Effector memory CD8-positive, alpha-beta T cell (primary cell): Measurements from ENCODE around the gene PKIG.

Source experiments
- ATAC-seq: fragments of 150-1000 bp; cut with Tn5 transposase; replicated peaks from 2 replicates; pipeline ENCODE4 v1.10.0; 2021; ENCODE audit warnings: mild to moderate bottlenecking, moderate library complexity
- DNase-seq, 3 experiments: peaks; one replicate each; pipeline ENCODE4 v3.0.0; 2021
- H3K27ac Mint-ChIP-seq, 2 donors: one replicate each; pipeline ENCODE4 v1.8.0; 2022; ENCODE audit warnings: mild to moderate bottlenecking in 2 of 2, mixed read lengths in 2 of 2, moderate library complexity in 2 of 2
- H3K27me3 Mint-ChIP-seq, 2 donors: one replicate each; pipeline ENCODE4 v1.8.0; 2022; ENCODE audit warnings: mixed read lengths in 2 of 2
- H3K36me3 Mint-ChIP-seq: one replicate; pipeline ENCODE4 v1.8.0; 2022; ENCODE audit warnings: mild to moderate bottlenecking, moderate library complexity, mixed read lengths; ENCODE audit not compliant: insufficient read depth
- H3K4me1 Mint-ChIP-seq, 2 donors: one replicate each; pipeline ENCODE4 v1.8.0; 2022; ENCODE audit warnings: low read depth in 2 of 2, mixed read lengths in 2 of 2
- H3K4me3 Mint-ChIP-seq, 2 donors: one replicate each; pipeline ENCODE4 v1.8.0; 2022; ENCODE audit warnings: mild to moderate bottlenecking in 2 of 2, mixed read lengths in 2 of 2, moderate library complexity in 2 of 2
- H3K9me3 Mint-ChIP-seq, 2 donors: one replicate each; pipeline ENCODE4 v1.8.0; 2022; ENCODE audit warnings: mixed read lengths in 2 of 2

PKIG gene

DNA sequence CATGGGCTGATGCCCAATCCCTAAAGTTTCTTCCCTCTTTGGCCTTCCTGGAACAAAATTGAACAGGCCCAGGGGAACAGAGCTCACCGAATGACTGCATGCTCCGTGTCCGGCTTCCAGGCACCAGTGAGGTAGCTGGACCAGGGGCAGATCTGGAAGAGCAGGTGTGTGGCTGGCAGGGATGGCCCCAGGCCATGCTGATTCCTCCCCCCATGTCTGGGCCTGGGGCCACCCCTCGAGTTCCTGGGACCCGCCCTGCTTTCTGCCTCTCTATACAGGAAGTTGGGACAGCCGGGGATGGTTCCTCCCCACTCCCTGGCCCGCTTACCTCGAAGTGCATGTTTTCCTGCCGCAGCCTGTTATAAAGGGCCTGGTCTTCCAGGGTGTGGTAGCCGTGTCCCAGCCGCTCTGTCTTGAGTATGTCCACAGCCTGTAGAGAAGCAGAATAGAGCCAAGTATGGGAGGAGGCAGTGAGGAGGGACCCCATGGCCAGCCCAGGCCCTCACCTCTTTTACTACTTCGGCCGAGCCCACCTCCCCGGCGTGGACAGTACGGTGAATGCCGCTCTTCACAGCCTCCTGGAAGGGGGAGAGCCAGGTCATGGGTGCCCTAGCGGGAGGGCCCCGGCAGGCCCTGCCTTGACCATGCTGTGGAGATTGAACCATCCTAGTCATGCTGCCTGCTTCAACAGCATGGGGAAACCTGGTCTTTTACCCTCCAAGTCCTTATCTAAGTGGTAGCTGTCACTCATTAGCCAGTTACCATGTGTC lies 40.3 kb downstream of the PKIG start:
- Mint-ChIP-seq H3K4me1 (peaks cover 15 to 21% of the 10 kb centered on the region in 2 donors), H3K36me3 (peaks cover 43% of the 10 kb centered on the region), H3K27me3 (no peaks in the 10 kb centered on the region), H3K4me3 (no peak overlapping the region), H3K27ac (no peak overlapping the region), H3K9me3 (no peaks in the 10 kb centered on the region)
- ATAC-seq (no peak), DNase-seq (no peak)

GRCh38 chr20:44624152-44624551 lies 41.8 kb downstream of the PKIG start:
- H3K9me3 Mint-ChIP-seq: no peaks in the 10 kb centered on the region
- ATAC-seq (no peak), DNase-seq (no peak)
- no peaks in the 10 kb centered on the region for H3K27me3 Mint-ChIP-seq
- H3K4me1 Mint-ChIP-seq: peaks cover 8 to 14% of the 10 kb centered on the region in 2 donors
- H3K36me3 Mint-ChIP-seq: peaks cover 42% of the 10 kb centered on the region
- no peak overlapping the region for H3K4me3 Mint-ChIP-seq
- H3K27ac Mint-ChIP-seq: peak overlapping the region in 1 of 2 donors; percentile 66

DNA sequence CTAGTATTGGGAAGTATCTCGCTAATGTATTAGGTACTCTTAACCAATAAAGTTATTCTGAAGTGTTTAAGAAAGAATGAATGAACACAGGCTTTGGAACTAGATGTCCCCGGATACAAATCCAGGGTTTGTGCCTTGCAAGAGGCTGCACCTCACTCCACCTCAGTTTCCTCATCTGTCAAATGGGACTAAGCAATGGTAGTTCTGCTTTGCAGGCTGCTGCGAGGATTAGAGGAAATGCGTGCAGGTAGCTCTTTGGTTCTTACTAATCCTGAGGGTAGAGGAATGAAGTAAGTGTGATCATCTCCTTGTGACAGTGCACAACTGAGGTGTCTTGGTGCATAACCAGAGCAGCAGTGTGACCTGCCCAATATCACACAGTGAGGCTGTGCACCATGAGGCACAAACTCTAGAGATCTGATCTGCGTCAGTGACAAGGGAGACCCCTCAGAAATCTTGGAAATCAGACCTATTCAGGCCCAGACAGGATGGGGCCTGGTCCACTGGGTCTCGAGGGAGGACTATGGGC lies 42.4 kb downstream of the PKIG start:
- no peaks in the 10 kb centered on the region for H3K9me3 Mint-ChIP-seq
- H3K27me3 Mint-ChIP-seq: no peaks in the 10 kb centered on the region
- ATAC-seq (no peak), DNase-seq (no peak)
- H3K27ac Mint-ChIP-seq: peak overlapping the region; percentile 58 to 66
- H3K4me1 Mint-ChIP-seq: peaks cover 4 to 8% of the 10 kb centered on the region in 2 donors
- H3K36me3 Mint-ChIP-seq: peaks cover 36% of the 10 kb centered on the region
- no peak overlapping the region for H3K4me3 Mint-ChIP-seq

DNA sequence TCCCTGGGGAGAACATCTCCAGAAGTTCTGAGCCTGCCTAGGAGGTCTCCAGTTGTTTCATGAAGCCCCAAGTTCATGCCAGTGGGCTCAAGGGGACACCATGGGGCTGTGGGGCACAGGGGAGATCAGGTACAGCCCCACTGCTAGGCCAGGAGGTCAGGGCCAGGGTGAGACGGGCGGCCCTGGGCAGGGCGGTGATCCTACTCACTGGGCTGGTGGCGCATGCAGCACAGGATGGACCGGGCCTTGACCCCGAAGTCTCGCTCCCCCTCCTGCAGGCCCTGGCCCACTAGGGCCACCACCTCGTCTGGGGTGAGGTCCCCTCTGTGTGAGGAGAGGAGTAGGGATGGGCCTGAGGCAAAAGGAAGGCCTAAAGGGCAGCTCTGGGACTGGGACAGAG lies 43.0 kb downstream of the PKIG start:
- Mint-ChIP-seq H3K27ac (peak overlapping the region; percentile 58 to 66), H3K4me1 (peaks cover 3 to 4% of the 10 kb centered on the region in 2 donors), H3K9me3 (no peaks in the 10 kb centered on the region), H3K36me3 (peaks cover 30% of the 10 kb centered on the region), H3K4me3 (no peak overlapping the region), H3K27me3 (no peaks in the 10 kb centered on the region)
- DNase-seq (no peak), ATAC-seq (no peak)

DNA sequence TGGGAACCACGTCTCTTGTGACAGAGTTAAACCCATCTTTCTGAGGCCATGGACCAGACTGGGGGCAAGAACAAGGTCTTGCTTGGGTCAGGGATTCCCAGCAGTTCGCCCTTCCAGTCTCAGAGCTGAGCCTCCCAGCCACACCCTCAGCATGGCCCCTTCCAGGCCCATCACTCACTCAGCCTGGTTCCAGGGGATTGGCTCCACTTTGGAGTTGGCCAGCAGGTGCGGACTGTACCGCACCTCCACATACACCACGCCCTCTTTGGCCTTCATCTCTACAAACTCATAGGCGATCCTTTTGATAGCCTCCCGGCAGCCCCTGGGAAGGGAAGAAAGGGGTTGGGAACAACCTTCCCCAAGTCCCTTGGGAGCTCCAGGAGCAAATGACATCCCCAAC lies 43.9 kb downstream of the PKIG start:
- no peaks in the 10 kb centered on the region for H3K9me3 Mint-ChIP-seq
- DNase-seq (no peak), ATAC-seq (no peak)
- no peaks in the 10 kb centered on the region for H3K27me3 Mint-ChIP-seq
- peaks cover 30% of the 10 kb centered on the region for H3K36me3 Mint-ChIP-seq
- H3K27ac Mint-ChIP-seq: peak overlapping the region in 1 of 2 donors; percentile 64
- peaks cover 3 to 4% of the 10 kb centered on the region in 2 donors for H3K4me1 Mint-ChIP-seq
- no peak overlapping the region for H3K4me3 Mint-ChIP-seq

DNA sequence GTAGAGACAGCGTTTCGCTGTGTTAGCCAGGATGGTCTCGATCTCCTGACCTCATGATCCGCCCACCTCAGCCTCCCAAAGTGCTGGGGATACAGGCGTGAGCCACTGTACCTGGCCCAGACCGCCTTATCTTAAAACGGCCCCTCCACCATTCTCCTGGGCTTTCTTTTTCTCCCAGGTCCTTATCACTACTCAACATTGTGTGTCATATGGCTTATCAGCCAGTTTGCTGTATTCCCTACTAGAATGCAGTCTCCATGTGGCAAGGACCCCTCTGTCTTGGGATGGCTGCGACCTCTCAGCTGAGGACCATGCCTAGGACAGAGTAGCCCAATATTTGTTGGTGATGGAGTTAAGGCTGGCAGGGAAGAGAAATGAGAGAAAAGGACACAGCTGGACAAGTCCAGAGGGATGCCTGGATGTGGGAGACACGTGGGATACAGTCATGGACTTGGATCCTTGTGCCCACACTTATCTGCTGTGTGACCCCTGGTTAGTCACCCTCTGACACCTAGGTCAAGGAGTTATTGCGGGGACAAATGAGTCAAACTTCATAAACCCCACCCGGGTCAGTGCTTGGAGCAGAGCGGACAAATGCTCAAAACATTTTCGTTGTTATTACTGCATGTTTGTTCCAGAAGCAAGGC lies 45.1 kb downstream of the PKIG start:
- Mint-ChIP-seq H3K27ac (peak overlapping the region; percentile 64 to 67), H3K36me3 (peaks cover 30% of the 10 kb centered on the region)

GRCh38 chr20:44629017-44629385 lies 46.6 kb downstream of the PKIG start:
- no peak for ATAC-seq
- Mint-ChIP-seq H3K27ac (peak overlapping the region in 1 of 2 donors; percentile 41), H3K4me3 (no peak overlapping the region), H3K27me3 (no peaks in the 10 kb centered on the region), H3K36me3 (peaks cover 33% of the 10 kb centered on the region), H3K4me1 (peaks cover 0 to 4% of the 10 kb centered on the region in 2 donors), H3K9me3 (no peaks in the 10 kb centered on the region)
- no peak for DNase-seq

More for the DNA sequence above, 45.1 kb downstream of the PKIG start:
- H3K9me3 Mint-ChIP-seq: no peaks in the 10 kb centered on the region
- DNase-seq: no peak
- no peaks in the 10 kb centered on the region for H3K27me3 Mint-ChIP-seq
- H3K4me3 Mint-ChIP-seq: no peak overlapping the region
- ATAC-seq: no peak
- peaks cover 3 to 4% of the 10 kb centered on the region in 2 donors for H3K4me1 Mint-ChIP-seq

DNA sequence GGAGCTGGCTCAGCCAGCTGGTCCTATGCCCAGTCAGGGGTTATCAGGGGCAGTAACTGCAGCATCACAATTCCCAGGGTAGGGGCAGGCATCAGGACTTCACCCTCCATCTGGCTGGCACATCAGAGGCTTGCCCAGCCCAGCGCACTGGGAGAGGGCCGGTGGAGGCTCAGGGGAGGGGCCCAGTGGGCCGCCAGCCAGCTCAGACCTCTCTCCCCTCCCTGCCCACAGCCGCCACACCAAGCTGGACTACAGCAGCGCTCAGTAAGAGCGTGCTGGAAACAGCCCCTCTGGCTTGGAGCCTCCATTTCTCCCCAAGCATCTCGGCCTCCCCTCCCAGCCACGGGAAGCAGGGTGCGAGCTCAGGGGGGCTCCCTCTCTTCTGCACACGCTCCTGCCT lies 47.2 kb downstream of the PKIG start:
- Mint-ChIP-seq H3K27me3 (no peaks in the 10 kb centered on the region), H3K36me3 (peaks cover 35% of the 10 kb centered on the region), H3K4me1 (peaks cover 0 to 4% of the 10 kb centered on the region in 2 donors), H3K4me3 (no peak overlapping the region), H3K9me3 (no peaks in the 10 kb centered on the region), H3K27ac (peak overlapping the region in 1 of 2 donors; percentile 2)
- DNase-seq: no peak
- ATAC-seq: no peak

DNA sequence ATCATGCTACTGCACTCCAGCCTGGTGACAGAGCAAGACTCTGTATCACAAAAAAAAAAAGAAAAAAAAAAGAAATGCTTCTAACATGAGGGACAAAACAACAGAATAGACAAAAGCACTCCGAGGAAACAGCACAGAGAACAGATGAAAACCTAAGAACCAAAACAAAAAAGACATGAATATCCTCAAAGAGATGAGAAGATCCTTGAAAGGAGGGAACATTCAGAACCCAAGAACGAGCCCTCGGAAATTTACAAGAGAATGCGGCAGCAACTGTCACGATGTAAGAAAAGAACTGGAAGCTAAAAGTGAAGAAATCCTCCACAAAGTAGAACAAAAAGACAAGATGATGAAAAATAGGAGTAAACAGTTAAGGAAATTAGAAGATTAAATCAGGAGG lies 47.9 kb downstream of the PKIG start:
- Mint-ChIP-seq H3K27ac (peak overlapping the region in 1 of 2 donors; percentile 2), H3K27me3 (no peaks in the 10 kb centered on the region), H3K36me3 (peaks cover 35% of the 10 kb centered on the region), H3K4me1 (peaks cover 0 to 4% of the 10 kb centered on the region in 2 donors), H3K4me3 (no peak overlapping the region), H3K9me3 (no peaks in the 10 kb centered on the region)
- DNase-seq (no peak), ATAC-seq (no peak)

DNA sequence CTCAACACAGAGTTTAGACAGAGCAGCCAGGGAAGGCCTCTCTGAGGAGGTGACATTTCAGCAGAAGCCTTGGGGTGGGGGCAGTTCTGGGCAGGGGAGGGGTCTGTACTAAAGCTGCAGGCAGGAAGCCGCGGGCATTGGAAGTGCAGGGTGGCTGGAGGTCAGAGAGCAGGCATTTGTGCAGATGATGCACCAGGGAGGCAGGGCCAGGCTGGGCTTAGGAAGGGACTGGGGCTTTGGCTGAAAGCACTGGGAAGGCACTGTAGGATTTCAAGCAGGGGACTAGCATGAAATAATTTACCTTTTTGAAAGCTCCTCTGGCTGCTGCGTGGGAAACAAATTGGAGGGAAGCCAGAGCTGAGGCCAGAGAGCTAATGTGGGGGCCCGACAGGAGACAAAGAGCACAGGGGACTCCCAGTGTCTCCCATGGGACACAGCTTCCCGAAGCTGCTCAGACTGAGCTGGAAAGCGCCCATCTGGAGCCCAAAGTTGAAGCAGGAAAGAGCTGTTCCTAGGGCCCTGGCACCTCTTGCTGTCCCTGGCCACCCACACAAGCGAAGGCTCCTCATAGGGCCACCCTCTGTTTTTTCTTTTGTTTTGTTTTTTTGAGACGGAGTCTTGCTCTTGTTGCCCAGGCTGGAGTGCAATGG lies 49.8 kb downstream of the PKIG start:
- Mint-ChIP-seq H3K4me1 (peaks cover 0 to 2% of the 10 kb centered on the region in 2 donors), H3K36me3 (peaks cover 38% of the 10 kb centered on the region), H3K4me3 (no peak overlapping the region), H3K27ac (peak overlapping the region; percentile 44 to 90), H3K9me3 (no peaks in the 10 kb centered on the region), H3K27me3 (no peaks in the 10 kb centered on the region)
- DNase-seq: no peak
- no peak for ATAC-seq

DNA sequence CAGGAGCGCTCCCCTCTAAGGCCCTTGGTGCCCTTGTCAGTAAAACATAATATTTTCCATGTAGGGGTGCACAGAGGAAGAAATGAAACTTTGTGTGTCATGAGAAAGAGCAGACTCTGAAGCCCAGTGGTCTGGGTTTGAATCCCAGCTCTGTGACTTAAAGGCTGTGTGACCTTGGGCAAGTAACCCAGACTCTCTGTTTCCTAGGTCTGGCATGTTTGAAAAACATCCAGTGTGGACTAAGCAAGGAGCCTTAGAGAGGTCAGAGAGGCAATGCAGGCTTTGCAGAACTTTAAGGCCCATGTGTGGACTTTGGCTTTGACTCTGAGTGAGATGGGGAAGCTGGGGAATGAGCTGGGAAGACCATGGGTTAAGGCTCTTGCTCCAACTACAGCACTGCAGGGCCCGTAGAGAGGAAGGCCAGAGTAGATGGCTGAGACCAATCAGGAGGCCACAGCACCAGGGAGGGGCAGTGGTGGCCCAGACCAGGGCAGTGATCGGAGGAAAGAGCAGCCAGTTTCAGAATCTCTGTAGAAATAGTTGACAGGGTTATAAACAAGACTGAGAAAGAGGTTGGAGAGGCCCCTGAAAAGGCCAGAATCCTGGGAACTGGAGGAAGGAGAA lies 50.9 kb downstream of the PKIG start:
- DNase-seq: no peak
- Mint-ChIP-seq H3K27ac (no peak overlapping the region), H3K9me3 (no peaks in the 10 kb centered on the region), H3K27me3 (no peaks in the 10 kb centered on the region), H3K36me3 (peaks cover 38% of the 10 kb centered on the region), H3K4me1 (no peaks in the 10 kb centered on the region), H3K4me3 (no peak overlapping the region)
- no peak for ATAC-seq

DNA sequence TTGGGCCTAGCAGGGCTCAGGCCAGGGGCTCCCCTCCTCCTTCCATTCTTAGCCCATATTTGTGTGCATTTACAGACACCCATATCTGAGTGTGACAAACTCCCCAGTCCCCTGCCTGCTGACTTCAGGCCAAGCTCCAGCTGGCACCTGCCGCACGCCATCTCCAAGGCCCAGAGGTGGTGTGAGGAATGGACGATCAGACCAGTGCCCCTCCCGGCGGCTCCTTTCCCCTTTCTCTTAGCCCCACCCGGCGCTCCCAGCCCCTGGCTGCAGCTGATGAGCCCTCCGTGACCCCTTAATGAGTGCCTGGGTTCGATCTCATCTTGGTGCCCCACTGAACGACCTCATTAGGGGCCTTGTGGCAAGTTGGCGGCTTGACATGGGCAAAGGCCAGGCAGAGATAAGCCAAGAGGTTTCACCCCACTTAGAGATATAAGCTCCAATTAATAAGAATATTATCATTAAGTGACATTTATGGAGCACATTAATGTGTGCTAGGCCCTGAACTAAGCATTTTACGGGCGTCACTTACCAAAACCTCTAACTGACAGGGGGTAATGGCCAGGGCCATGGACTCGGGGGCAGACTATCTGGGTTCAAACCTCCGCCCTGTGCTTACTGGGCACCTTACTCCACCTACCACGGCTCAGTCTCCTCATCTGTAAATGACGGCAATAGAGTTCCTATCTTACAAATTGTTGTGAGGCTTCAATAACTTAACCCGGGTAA lies 51.7 kb downstream of the PKIG start:
- no peaks in the 10 kb centered on the region for H3K9me3 Mint-ChIP-seq

GRCh38 chr20:44635877-44636276 lies 53.5 kb downstream of the PKIG start:
- Mint-ChIP-seq H3K9me3 (no peaks in the 10 kb centered on the region), H3K4me1 (peaks cover 11 to 15% of the 10 kb centered on the region in 2 donors), H3K36me3 (peaks cover 43% of the 10 kb centered on the region), H3K27me3 (no peaks in the 10 kb centered on the region), H3K4me3 (no peak overlapping the region), H3K27ac (peak overlapping the region in 1 of 2 donors; percentile 59)
- no peak for DNase-seq
- no peak for ATAC-seq

More for the DNA sequence above, 51.7 kb downstream of the PKIG start:
- H3K36me3 Mint-ChIP-seq: peaks cover 34% of the 10 kb centered on the region
- no peaks in the 10 kb centered on the region for H3K27me3 Mint-ChIP-seq
- no peak overlapping the region for H3K4me3 Mint-ChIP-seq
- ATAC-seq (no peak), DNase-seq (no peak)
- no peak overlapping the region for H3K27ac Mint-ChIP-seq
- H3K4me1 Mint-ChIP-seq: peaks cover 3 to 6% of the 10 kb centered on the region in 2 donors
